ENCODE measurements around the gene KIF26A. TPM values are rescaled to one million over a fixed set of nuclear protein-coding genes. Genes with fewer than 3 reads are reported as not detected.

The KIF26A gene
- total RNA-seq, 1 donor from 2014 or later = 15.0 TPM

DNA sequence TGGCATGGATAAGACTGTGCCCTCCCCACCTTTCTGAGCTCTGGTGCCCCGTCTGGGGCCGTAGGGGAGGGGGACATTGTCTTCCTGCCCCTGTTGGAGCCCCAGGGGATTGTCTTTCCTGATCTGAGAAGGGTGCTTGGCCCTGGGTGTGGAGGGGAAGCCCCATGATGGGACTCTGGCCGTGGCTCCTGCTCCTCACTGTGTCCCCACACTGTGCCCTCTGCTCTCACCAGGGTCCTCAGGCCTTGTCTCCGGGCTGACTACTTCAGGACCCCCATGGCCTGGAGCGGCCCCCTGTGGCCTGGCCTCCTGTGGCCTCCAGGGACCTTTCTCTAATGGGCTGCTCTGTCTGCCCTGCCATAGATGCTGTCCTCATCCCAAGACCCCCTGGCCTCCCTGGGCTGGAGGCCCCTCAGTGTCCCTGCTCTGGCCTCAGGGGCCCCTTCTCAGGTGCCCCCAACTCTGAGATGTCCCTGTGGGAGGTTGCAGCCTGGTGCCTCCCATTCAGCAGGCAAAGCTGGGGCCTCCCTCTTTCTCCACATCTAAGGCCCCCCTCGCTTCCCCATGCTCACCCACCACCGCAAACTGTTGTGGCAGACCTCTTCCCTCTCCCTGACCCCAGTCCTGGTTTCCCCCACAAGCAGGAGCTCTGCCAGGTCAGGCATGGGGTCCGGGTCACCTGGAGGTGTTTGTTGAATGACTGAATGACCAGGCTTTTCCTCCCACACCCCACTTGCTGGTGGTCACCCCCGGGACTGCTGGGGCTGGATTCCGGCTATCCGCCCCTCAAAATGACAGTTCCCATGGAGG is 4.0 kb downstream of the KIF26A start:
- H3K36me3 Mint-ChIP-seq (ENCODE audit: low read depth) = no peaks in the 10 kb centered on the region
- no peak overlapping the region for H3K4me3 Mint-ChIP-seq
- H3K27me3 Mint-ChIP-seq (ENCODE audit: low read depth) = peaks cover 15% of the 10 kb centered on the region
- H3K4me1 Mint-ChIP-seq = peaks cover 9% of the 10 kb centered on the region
- TF ChIP-seq, protein P1, sequence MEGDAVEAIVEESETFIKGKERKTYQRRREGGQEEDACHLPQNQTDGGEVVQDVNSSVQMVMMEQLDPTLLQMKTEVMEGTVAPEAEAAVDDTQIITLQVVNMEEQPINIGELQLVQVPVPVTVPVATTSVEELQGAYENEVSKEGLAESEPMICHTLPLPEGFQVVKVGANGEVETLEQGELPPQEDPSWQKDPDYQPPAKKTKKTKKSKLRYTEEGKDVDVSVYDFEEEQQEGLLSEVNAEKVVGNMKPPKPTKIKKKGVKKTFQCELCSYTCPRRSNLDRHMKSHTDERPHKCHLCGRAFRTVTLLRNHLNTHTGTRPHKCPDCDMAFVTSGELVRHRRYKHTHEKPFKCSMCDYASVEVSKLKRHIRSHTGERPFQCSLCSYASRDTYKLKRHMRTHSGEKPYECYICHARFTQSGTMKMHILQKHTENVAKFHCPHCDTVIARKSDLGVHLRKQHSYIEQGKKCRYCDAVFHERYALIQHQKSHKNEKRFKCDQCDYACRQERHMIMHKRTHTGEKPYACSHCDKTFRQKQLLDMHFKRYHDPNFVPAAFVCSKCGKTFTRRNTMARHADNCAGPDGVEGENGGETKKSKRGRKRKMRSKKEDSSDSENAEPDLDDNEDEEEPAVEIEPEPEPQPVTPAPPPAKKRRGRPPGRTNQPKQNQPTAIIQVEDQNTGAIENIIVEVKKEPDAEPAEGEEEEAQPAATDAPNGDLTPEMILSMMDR (conservative IDR thresholded peaks at IDR 0.05) = no peak
- no peaks in the 10 kb centered on the region for H3K9me3 Mint-ChIP-seq
- DNase-seq (ENCODE audit: low read depth, low spot score) = no peak
- H3K27ac Mint-ChIP-seq (ENCODE audit: unreplicated experiment) = no peak overlapping the region

DNA sequence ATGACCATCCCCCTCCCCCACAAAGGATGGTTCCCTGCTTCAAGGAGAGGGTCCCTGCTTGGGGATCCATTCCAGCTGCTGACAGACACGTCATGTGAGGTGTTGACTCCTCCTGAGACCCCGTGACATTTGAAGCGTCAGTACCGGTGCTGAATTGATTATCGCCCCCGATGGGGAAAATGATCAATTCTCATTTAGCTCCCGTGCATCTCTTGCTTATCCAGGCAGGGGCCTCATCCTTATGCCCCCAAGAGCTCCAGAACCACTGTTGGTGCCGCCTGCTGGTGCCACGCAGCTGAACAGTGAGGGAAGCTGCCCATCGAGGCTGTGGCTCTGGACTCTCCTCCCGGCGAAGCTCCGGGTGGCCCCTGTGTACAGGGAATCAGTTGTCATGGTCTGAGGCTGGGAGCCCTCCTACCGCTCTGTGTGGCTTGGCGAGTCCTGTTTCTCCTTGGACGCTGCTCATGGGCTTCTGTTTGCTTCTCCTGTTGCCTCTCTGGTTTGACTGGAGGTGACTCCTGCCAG is 4.6 kb downstream of the KIF26A start:
- Mint-ChIP-seq H3K27ac (ENCODE audit: unreplicated experiment) (no peak overlapping the region), H3K27me3 (ENCODE audit: low read depth) (peaks cover 11% of the 10 kb centered on the region), H3K4me1 (peaks cover 15% of the 10 kb centered on the region), H3K36me3 (ENCODE audit: low read depth) (no peaks in the 10 kb centered on the region), H3K4me3 (no peak overlapping the region), H3K9me3 (no peaks in the 10 kb centered on the region)
- TF ChIP-seq, protein P1 (conservative IDR thresholded peaks at IDR 0.05) = no peak
- no peak for DNase-seq (ENCODE audit: low read depth, low spot score)

DNA sequence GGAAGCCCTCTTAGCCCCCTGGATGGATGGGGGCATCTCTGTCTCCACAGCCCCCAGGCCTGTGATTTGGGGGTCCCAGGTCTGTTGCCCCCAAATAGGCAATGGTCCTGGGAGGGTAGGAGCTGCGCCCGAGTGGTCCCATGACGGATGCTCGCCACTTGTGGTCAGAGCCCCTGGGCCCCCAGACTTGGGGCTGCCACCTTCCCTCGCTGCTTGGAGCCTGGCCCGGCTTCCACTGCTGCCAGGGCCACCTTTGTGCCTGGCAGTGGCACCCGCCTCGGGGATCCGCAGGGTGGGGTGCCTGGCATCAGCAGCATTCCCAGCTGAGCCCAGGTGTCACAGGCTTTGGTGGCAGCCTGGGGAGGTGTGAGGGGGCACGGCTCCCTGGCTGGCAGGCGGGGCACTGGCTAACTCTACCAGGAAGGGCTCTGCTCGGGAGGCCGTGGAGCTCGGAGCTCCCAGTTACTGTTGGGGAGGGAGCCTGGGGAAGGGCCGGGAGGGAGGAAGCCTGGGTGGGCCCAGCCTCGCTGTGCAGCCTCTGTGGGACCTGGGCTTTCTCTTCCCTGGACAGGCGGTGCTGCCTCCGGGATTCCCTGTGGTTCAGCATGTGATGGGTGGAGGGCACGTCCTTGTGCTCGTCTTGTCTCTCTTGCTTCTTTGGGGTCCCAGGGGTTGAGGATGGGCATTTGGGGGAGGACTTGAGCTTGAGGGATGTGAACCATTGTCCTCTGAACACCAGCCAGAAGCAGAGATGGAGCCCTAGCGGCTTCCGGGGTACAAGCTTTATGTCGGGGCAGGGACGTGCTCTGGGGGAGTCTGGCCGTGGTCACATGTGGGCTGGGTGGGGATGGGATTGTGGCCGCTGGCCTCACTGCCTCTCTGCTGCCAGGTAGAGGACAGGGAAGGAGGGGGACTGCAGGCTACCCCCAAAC is 5.4 kb downstream of the KIF26A start:
- Mint-ChIP-seq H3K9me3 (no peaks in the 10 kb centered on the region), H3K4me1 (peaks cover 20% of the 10 kb centered on the region), H3K27me3 (ENCODE audit: low read depth) (peaks cover 11% of the 10 kb centered on the region), H3K27ac (ENCODE audit: unreplicated experiment) (no peak overlapping the region), H3K36me3 (ENCODE audit: low read depth) (no peaks in the 10 kb centered on the region), H3K4me3 (peak overlapping the region; percentile 57)
- TF ChIP-seq, protein P1 (conservative IDR thresholded peaks at IDR 0.05) = no peak
- DNase-seq (ENCODE audit: low read depth, low spot score) = no peak

DNA sequence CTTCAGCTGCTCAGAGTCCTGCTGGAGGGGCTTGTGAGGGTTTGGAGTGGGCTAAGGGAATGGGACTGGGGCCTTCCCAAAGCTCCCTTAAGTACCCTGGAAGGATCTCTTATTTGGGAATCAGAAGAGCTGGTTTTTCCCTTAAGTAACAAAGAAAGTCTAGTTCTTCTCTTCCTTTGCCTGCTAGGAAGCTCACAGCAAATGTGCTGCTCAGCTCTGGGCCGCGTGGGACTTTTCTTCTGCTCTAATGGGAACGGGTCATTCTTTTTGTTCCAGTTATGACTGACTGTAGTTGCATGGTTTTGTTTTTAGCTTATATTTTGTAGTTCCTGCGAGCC is 6.0 kb downstream of the KIF26A start:
- Mint-ChIP-seq H3K36me3 (ENCODE audit: low read depth) (no peaks in the 10 kb centered on the region), H3K27me3 (ENCODE audit: low read depth) (peaks cover 8% of the 10 kb centered on the region), H3K4me3 (peak overlapping the region; percentile 57), H3K4me1 (peaks cover 22% of the 10 kb centered on the region), H3K27ac (ENCODE audit: unreplicated experiment) (no peak overlapping the region), H3K9me3 (no peaks in the 10 kb centered on the region)
- DNase-seq (ENCODE audit: low read depth, low spot score) = no peak
- TF ChIP-seq, protein P1 (conservative IDR thresholded peaks at IDR 0.05) = no peak

DNA sequence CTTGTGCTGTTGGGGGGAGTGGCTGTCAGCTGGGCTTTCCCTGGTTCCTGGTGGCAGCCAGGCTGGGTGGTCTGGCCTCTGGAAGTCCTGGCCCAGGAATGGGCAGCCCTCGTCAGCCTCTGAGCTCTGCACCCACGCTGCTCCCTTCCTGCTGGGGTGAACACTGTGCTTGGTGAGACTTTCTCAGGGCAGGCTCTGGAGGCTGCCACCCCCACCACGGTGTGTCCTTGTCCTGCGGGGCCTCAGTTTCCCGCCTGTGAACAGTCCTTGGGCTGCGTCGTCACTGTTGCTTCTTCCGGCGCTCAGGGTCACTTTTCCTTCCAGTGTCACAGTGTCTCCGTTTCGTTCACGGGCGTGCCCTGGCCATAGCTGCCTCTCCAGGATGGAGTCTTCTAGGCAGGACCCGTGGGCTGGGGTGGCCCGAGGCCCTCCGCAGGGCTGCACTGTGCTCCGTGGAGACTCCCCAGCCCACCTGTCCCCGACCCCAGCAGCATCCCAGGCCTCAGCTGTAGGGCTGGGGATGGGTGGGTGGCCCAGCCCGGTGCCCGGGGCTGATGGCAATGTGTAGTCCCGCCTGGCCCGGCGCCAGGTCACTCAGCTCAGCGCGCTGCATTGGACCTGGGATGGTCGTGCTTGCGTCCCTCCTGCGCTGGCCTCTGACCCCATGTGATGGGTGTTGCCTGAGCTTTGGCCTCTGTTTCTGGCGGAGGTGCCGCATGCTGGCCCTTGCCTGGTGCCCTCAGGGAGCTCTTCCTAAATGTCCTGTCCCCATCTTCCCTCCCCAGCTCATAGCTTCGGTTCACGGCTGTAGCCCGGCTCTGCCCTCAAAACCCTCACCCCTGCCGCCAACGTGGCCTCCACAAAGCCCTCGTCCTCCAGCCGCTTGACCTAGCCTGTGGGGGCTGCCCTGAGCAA is 6.8 kb downstream of the KIF26A start:
- H3K27ac Mint-ChIP-seq (ENCODE audit: unreplicated experiment) = no peak overlapping the region
- no peaks in the 10 kb centered on the region for H3K36me3 Mint-ChIP-seq (ENCODE audit: low read depth)
- peaks cover 19% of the 10 kb centered on the region for H3K4me1 Mint-ChIP-seq
- H3K27me3 Mint-ChIP-seq (ENCODE audit: low read depth) = peaks cover 3% of the 10 kb centered on the region
- TF ChIP-seq, protein P1 (conservative IDR thresholded peaks at IDR 0.05) = no peak
- no peak for DNase-seq (ENCODE audit: low read depth, low spot score)
- no peaks in the 10 kb centered on the region for H3K9me3 Mint-ChIP-seq
- H3K4me3 Mint-ChIP-seq = no peak overlapping the region
